ENCODE results near the gene CEP19.

DNA sequence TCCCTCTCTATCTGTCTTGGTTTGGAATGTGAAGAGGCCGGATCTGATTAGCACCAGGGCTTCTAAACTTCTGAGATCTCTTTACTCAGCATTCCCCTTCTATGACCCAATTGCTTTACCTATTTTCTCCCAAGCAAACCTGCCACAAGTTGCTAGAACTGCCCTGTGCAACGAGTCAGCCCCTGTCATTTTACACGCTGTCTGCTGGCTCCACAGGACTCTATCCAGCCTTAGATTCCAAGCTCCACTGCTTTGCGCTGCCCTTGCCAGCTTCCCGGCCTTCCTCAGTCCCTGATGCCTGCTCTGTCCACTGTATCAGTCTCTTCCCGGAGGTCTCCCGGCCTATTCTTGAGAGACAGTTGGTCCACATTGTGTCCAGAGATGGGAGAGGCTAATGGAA lies 12.3 kb downstream of the CEP19 start:
- TF ChIP-seq POLR2A (IDR thresholded peaks at IDR 0.05; ENCODE audit: control extremely low read depth in 1 of 2, low read depth in 2 of 2, low read length in 2 of 2), result no peak
- no peak for TF ChIP-seq ZNF274 (IDR thresholded peaks at IDR 0.05; ENCODE audit: borderline replicate concordance, extremely low read depth, low read length)
- no peak for TF ChIP-seq NRF1 (IDR thresholded peaks at IDR 0.05; ENCODE audit: low read depth, low read length)
- TF ChIP-seq, protein P1, sequence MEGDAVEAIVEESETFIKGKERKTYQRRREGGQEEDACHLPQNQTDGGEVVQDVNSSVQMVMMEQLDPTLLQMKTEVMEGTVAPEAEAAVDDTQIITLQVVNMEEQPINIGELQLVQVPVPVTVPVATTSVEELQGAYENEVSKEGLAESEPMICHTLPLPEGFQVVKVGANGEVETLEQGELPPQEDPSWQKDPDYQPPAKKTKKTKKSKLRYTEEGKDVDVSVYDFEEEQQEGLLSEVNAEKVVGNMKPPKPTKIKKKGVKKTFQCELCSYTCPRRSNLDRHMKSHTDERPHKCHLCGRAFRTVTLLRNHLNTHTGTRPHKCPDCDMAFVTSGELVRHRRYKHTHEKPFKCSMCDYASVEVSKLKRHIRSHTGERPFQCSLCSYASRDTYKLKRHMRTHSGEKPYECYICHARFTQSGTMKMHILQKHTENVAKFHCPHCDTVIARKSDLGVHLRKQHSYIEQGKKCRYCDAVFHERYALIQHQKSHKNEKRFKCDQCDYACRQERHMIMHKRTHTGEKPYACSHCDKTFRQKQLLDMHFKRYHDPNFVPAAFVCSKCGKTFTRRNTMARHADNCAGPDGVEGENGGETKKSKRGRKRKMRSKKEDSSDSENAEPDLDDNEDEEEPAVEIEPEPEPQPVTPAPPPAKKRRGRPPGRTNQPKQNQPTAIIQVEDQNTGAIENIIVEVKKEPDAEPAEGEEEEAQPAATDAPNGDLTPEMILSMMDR (IDR thresholded peaks at IDR 0.05; ENCODE audit: control extremely low read depth in 1 of 3, insufficient read depth in 1 of 3, low read depth in 1 of 3, low read length in 3 of 3), result no peak
- TF ChIP-seq, protein P2, sequence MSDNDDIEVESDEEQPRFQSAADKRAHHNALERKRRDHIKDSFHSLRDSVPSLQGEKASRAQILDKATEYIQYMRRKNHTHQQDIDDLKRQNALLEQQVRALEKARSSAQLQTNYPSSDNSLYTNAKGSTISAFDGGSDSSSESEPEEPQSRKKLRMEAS (IDR thresholded peaks at IDR 0.05), result no peak
- TF ChIP-seq SP1 (IDR thresholded peaks at IDR 0.05; ENCODE audit: low read depth, low read length), result no peak
- TF ChIP-seq POLR2AphosphoS5 (IDR thresholded peaks at IDR 0.05; ENCODE audit: low read depth, low read length), result no peak
- no peak for TF ChIP-seq CREB1 (IDR thresholded peaks at IDR 0.05)
- no peak for TF ChIP-seq KDM1A (IDR thresholded peaks at IDR 0.05; ENCODE audit: borderline replicate concordance, low read length)
